CD1c-positive myeloid dendritic cell (primary cell): ENCODE results near the gene CNTROB.
A peak's percentile ranks its signal among the peaks of the same experiment; 100 is the strongest.

Experiments used
- DNase-seq: peaks from one replicate; pipeline ENCODE4 v3.0.0-alpha.2; 2016; ENCODE audit errors: extremely low spot score

CNTROB gene

DNA sequence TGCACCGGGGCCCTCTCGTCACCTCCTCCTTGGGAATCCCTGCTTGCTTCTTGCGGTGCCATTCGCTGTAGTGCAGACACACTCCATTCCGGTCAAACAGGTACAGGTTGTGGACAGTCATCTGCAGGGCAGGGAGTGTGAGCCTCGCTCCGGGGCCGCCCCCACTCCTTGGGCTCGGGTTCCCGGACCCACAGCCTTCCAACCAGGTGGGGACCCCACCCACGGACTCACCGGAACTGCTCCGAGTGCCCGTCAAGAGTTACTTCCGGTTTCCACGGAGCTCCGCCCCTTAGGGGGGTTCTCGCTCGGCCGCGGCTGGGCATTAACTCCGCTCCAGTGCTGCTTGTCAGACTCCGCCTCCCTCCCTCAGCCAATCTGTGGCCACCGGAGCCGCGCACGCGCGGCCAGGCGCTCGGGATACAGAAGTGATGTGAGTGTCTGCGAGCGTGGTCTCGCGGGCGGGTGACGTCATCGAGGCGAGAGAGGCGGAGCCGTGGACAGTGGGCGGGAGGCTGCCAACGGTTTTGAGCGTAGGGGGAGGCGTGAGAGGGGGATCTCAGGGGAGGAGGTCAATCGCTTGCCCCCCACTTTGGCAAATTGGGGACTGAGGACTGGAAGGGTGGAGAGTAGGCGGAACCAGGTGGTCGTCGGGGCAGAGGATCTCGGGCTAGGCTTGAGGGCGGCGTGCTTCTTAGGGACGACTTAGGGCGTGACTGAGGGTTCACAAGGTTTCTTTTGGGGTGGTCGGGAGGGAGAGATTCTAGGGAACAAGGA is at the start of gene CNTROB, which contains the start of gene TRAPPC1:
TSS of gene CNTROB (plus strand) at position 498 of the 774 bp plus-strand sequence. CDS start 874 bp downstream, outside the sequence.
TSS of gene TRAPPC1 (minus strand) at position 238 of the 774 bp plus-strand sequence. CDS start at position 121, 117 bp downstream.
- DNase-seq, result peak; percentile 99

- DNase-seq, result no peak
Measured at GRCh38 chr17:7882629-7883028, 49.4 kb upstream of the CNTROB start.

GRCh38 chr17:7883781-7884386 is 48.1 kb upstream of the CNTROB start:
- DNase-seq, result peak; percentile 17

DNA sequence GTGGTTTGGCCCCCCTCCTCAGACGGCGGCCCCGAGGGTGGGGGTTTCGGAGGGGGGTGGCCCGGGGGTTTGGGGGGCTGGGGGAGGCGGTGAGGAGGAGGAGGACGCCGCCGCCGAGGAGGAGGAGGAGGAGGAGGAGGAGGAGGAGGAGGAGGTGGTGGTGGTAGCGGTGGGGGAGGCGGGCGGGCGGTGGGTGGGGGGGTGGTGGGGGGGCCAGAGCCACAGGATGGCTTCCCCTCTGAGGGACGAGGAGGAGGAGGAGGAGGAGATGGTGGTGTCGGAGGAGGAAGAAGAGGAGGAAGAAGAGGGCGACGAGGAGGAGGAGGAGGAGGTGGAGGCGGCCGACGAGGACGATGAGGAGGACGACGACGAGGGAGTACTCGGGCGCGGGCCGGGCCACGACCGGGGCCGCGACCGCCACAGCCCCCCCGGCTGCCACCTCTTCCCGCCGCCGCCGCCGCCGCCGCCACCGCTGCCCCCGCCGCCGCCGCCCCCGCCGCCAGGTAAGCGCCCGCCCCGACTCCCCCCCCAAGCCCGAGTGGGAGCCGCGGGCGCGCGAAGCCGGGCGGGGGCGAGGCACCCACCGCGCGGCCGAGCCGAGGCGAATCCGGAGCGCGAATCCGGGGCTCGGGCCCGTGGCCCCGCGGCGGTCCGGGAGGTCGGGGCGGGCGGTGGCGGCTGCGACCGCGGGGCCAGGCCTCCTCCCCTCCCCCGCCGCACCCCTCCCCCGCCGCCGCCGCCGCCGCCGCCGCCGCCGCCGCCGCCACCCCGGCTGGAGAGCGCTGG is 47.2 kb upstream of the CNTROB start:
- DNase-seq, result no peak

GRCh38 chr17:7885367-7886226 is 46.4 kb upstream of the CNTROB start:
- peak; percentile 40 for DNase-seq

DNA sequence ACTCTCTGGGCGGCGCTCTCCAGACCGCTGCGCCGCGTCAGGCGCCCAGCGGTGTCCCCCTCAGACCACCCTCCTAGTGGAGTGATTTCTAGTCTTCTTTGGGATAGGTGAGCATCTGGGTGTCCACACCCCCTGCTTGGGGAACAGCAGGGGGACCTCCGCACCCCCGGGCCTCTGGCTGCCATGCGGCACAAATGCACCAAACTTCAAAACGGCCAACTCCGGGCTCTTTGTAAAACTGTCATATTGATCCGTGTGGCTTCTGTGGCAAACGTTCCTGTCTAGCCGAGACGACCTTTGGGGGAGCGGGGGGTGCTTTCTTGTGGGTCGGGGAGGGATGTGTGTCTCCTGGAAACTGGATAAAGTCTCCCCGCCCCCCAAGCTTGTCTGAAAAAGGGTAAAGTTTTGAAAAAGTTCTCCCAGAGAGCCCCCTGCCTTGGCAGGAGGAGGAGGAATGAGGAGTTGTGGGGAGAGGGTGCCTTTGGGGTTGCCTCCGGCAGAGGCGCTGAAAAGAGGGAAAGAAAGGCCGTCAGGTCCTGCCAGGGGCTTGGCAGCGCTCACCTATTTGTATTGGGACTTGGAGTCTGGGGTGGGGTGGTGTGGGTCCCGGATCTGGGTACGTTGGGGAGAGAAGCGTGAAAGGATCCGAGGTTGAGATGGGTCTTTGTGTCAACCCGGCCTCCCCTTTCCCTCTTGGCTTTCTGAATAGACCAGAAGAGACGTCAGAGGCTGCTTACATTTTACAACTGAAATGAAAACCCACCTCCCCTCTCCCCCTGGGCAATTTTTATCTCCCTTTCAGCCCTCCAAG is 45.6 kb upstream of the CNTROB start:
- DNase-seq, result peak; percentile 32

DNA sequence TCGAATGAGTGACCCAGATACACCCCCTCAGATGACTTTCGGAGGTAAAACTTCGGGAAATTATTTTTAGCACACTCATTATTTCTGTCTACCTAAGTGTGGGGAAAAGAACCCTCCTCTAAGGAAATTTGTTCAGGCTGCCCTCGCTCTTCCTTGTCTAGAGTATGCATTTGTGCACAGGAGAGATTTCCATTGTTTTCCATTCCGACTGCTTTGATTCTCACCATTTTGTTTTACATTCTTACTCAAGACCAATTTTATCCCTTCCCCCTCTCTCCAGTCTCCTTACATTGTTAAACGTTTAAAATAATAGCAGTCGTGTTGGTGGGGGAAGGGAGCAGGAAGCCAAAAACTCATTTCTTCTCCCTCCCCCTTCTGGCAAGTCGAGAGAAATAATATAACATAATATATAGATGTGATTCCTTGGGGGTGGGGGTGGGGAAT is 44.9 kb upstream of the CNTROB start:
- DNase-seq, result no peak

DNA sequence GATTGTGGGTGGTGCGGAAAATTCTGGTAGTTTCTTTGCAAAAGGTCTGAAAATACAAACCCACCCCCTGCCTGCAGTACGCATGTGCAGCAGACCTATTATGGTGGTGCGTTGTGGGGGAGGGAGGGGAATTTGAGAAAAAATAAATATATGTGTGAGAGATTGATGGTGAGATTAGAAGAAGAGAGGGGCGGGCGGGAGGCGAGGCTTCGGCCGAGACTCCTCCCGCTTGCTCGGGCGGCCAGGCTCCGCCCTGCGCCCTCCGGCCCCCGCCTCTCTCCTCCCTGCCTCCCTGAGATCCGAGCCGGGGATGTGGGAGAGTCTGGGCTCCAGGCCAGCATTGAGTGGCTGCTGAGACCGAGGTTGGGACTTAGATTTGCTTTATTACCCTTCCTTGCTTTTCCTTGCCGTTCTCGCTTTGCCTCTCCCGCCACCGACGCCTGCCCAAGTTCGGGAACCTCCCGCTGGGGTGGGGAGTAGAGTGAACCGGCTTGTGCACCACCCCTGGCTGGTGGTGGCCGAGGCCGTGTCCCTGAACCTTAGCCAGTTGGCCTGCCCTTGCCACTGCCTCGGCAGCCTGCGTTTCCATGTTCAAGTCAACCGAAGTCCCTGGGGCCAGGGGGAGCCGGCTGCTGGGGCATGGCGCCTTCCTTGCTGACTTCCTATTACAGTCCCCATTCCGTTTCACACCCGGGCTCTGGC is 44.4 kb upstream of the CNTROB start:
- peak; percentile 82 for DNase-seq

- DNase-seq, result peak; percentile 21
Measured at GRCh38 chr17:7888184-7888920, 43.7 kb upstream of the CNTROB start, which contains the start of gene CHD3. Gene CHD3, plus strand, starts transcription at chr17:7888789. Its CDS starts 212 bp downstream, at chr17:7889001.

DNA sequence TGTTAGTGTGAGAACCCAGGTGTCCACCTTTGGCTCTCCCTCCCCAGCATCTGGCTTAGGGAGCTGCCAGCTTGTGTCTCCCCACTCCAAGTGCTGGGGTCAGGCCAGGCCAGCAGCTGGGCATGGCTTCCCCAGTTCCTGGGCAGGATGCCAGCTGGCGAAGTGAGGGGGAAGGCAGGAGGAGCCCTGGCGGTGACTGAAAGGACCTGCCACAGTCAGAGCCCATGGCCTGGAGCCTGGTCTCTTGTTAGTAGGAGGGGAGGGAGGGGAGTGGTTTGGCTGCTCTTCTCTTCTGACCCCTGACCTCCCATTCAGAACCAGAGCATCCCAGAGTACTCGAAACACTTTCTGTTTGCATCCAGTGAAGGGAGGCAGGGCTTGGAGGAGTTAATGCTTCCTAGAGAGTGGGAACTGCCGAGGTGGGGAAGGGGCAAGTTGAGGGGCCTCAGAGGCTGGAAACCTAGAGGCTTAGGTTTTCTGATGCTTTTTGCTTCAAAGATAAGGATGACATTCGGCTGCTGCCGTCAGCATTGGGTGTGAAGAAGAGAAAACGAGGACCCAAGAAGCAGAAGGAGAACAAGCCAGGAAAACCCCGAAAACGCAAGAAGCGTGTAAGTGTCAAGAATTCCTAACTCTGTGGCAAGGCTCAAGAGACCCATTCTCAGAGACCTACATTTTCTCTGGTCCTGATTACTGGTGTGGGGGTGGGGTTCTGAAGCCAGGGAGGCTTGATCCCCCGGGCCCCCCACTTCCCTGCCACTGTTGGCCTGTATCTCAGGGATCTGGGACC is 42.6 kb upstream of the CNTROB start:
- DNase-seq, result peak; percentile 91

GRCh38 chr17:7893187-7893880 is 38.7 kb upstream of the CNTROB start:
- no peak for DNase-seq

DNA sequence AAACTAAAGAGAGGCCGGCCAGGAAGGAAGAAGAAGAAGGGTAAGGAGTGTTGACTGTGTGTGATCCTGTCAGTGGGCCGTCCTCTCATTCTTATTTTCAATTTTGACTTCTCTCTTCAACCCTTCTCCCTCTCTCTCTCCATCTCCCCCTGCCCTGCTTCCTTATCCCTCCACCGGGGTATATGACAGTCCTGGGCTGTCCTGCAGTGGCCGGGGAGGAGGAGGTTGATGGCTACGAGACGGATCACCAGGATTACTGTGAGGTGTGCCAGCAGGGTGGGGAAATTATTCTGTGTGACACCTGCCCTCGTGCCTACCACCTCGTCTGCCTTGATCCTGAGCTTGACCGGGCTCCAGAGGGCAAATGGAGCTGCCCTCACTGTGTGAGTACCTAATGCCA is 37.8 kb upstream of the CNTROB start:
- no peak for DNase-seq

GRCh38 chr17:7894866-7895265 is 37.1 kb upstream of the CNTROB start:
- DNase-seq, result no peak

DNA sequence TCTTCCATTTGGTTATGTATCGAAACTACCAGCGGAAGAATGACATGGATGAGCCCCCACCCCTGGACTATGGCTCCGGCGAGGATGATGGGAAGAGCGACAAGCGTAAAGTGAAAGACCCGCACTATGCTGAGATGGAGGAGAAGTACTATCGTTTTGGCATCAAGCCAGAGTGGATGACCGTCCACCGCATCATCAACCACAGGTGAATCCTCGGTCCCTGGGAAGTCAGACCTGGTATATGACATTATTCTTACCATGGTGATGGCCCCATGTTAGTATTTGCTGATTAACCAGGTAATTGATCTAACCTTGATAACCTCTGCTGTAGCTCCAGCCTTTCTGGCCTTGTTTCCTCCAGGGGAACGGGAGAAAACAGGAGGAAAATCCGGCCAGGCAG is 34.9 kb upstream of the CNTROB start:
- DNase-seq, result no peak

DNA sequence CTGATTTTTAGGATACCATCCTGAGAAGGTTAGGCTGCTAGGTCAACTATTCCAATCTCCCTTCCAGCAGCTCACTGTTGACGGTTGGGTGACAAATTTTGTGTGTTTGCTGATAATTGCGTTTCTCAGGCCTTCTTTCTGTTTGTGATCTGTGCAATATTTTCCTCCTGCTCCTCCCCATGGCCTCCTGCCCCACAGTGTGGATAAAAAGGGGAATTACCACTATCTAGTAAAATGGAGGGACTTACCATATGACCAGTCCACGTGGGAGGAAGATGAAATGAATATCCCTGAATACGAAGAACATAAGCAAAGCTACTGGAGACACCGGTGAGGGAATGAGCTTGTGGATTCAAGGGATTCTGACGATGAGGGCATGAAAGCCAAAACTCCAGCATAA is 34.2 kb upstream of the CNTROB start:
- DNase-seq, result peak; percentile 80

- no peak for DNase-seq
Measured at GRCh38 chr17:7903154-7904103, 28.6 kb upstream of the CNTROB start.
